Upper lobe of left lung (tissue), 6 donors: Measurements from ENCODE around the gene ZDHHC11B. TPM values are rescaled to one million over a fixed set of nuclear protein-coding genes. Genes with fewer than 3 reads are reported as not detected.
"Not testable (repeated sequence)": the region's sequence is repeated elsewhere in the genome, so short reads cannot be mapped to it uniquely, and the experiment has no call there.

ENCODE experiments used
- ATAC-seq, 2 donors: fragments of 200-7000 bp; cut with Tn5 transposase; one replicate each; pipeline ENCODE4 v1.9.1; 2022; ENCODE audit warnings: mild to moderate bottlenecking in 2 of 2, moderate library complexity in 2 of 2; ENCODE audit not compliant: low FRiP score in 2 of 2
- DNase-seq, 2 donors: peaks; one replicate each; pipeline ENCODE4 v3.0.0-alpha.2; 2019 to 2020
- H3K27ac ChIP-seq, 4 donors: fragments of 200-600 bp; sonication (generic); one replicate each; pipeline ENCODE4 v1.5.1; 2016 to 2019
- H3K27me3 ChIP-seq, 4 donors: fragments of 200-600 bp; sonication (generic); one replicate each; pipeline ENCODE4 v1.5.1; 2017 to 2019
- H3K36me3 ChIP-seq, 4 donors: fragments of 200-600 bp; sonication (generic); one replicate each; pipeline ENCODE4 v1.5.1; 2016 to 2019
- H3K4me1 ChIP-seq, 4 donors: fragments of 200-600 bp; sonication (generic); one replicate each; pipeline ENCODE4 v1.5.1; 2018 to 2019
- H3K4me3 ChIP-seq, 4 donors: fragments of 200-600 bp; sonication (generic); one replicate each; pipeline ENCODE4 v1.5.1; 2017 to 2019; ENCODE audit warnings: mild to moderate bottlenecking in 2 of 4, moderate library complexity in 1 of 4
- H3K9me3 ChIP-seq, 4 donors: fragments of 200-600 bp; sonication (generic); one replicate each; pipeline ENCODE4 v1.5.1; 2018 to 2019
- POLR2A ChIP-seq, 4 donors: fragments of 450-650 bp; IDR thresholded peaks; one replicate each; pipeline ENCODE4 v1.5.1; 2016 to 2017; ENCODE audit warnings: antibody characterized with exemption in 4 of 4, mild to moderate bottlenecking in 2 of 4
- POLR2AphosphoS5 ChIP-seq, 2 donors: sonication (generic); formaldehyde crosslinking; IDR thresholded peaks; one replicate each; pipeline ENCODE4 v1.5.1; 2017; ENCODE audit warnings: antibody characterized with exemption in 2 of 2
- WGBS, 2 donors: methylation state at CpG; one replicate each; pipeline ENCODE4 v1.1.5; 2017 to 2018; 5-methylcytosine and 5-hydroxymethylcytosine counted together
- total RNA-seq, 6 donors: library from RNA; depleted of rRNA in 4 of 6; stranded (reverse); fragments of >200 nt in 4 of 6; gene quantifications; one replicate each; pipeline versions ENCODE4 v1.1.0 to v1.2.1, GENCODE V29; 2016 to 2021
- donor health status: DM: no; HTN: no; CAD: no; lungs with moderate emphysema.
- donor health status: DM: no; HTN: yes; CAD: no; lungs with severe emphysema.

ZDHHC11B gene
- total RNA-seq, 6 donors from 2014 or later = 7.4 to 40.8 (median 13.1) TPM

DNA sequence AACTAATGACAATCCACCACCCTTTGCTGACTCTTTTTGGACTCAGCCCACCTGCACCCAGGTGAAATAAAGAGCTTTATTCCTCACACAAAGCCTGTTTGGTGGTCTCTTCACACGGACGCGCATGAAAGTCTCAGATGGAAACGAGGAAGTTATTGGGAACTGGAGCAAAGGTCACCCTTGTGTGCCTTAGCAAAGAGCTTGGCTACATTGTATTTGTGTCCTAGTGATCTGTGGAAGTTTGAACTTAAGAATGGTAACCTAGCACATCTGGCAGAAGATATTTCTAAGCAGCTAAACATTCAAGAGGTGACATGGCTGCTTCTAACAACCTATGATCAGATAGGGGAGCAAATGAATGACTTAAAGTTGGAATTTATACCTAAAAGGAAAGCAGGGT is 76.2 kb downstream of the ZDHHC11B start:
- not testable (repeated sequence) for ATAC-seq, H3K27ac ChIP-seq, H3K36me3 ChIP-seq, DNase-seq, H3K4me3 ChIP-seq, H3K4me1 ChIP-seq, H3K9me3 ChIP-seq, H3K27me3 ChIP-seq
- WGBS, 2 donors = 83 to 97% methylated on average over 4 of the region's 4 CpGs

DNA sequence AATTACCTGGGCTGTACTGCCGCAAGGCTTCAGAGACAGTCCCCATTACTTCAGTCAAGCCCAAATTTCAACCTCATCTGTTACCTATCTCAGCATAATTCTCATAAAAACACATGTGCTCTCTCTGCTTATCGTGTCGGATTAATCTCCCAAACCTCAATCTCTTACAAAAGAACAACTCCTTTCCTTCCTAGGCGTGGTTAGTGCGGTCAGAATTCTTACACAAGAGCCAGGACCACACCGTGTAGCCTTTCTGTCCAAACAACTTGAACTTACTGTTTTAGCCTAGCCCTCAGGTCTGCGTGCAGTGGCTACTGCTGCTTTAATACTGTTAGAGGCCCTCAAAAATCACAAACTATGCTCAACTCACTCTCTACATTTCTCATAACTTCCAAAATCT is 78.4 kb downstream of the ZDHHC11B start:
- H3K27ac ChIP-seq, H3K9me3 ChIP-seq, H3K36me3 ChIP-seq, H3K4me1 ChIP-seq, ATAC-seq, H3K4me3 ChIP-seq, H3K27me3 ChIP-seq: not testable (repeated sequence)
- WGBS, 2 donors = 44 to 47% methylated on average over 7 of the region's 7 CpGs
- peak in 1 of 2 donors; percentile 60 for DNase-seq

DNA sequence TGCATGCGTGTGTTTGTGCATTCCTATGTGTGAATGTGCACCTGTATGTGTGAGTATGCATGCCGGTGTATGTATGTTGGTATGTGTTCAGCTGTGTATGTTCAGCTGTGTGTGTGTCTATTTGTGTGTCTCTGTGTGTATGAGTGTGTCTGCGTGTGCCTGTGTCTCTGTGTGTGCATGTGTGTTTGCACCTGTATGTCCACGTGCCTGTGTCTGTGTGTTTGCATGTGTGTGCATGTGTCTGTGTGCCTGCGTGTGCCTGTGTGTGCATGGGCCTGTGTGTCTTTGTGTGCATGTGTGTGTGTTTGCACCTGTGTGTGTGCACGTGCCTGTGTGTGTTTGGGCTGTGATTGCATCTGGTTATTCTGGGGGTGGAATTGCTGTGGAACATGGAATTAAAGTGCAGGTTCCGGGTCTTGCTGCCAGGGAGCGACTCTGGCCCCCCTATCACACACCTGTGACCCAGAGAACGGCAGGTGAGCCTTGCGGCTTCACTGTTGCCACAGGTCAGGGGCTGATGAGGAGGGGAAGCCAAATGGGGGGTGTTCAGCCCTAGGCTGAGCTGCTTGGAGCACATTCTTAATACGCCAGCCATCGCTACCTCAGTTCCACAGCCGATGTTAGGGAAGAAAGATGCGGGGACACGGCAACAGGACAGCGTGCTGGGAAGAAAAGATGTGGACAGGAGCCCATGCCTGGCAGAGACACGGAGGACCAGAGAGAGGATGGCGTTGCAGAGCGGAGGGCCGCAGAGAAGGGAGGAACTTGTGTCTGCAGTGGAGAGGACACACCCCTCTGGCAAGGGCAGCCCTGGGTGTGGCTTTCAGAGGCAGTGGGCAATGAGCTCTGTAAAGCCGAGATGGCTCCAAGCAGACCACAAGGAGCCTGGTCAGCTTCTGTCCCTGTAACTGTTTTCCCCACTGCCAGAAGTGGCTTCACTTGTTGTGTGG is 87.5 kb downstream of the ZDHHC11B start:
- not testable (repeated sequence) for H3K4me3 ChIP-seq, H3K36me3 ChIP-seq, H3K9me3 ChIP-seq, H3K27ac ChIP-seq, DNase-seq, H3K27me3 ChIP-seq, ATAC-seq
- WGBS, 2 donors = 78 to 91% methylated on average over 12 to 20 of the region's 21 CpGs
- peaks cover 0 to 17% (median 4%) of the 10 kb centered on the region in 4 donors for H3K4me1 ChIP-seq

DNA sequence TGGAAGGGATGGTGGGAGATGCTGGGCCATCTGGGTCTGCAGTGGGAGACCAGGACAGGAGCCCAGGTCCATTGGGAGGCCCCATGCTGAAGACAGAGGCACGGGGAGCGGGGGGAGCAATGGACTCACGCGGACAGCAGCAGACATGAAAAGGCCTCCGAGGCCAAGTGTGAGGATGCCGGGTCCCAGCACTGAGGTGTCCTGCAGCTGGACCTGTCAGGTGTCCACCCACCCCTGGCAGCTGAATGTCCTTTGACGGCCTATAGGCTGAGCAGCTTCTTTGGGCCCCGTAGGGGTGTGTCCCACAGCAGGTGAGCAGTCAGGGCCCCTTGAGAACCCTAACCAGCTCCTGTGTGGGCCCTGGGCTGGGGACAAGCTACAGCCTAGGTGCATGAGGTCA is 88.3 kb downstream of the ZDHHC11B start:
- not testable (repeated sequence) for H3K4me3 ChIP-seq, H3K27me3 ChIP-seq, H3K27ac ChIP-seq, H3K36me3 ChIP-seq, H3K9me3 ChIP-seq
- peaks cover 0 to 17% (median 4%) of the 10 kb centered on the region in 4 donors for H3K4me1 ChIP-seq
- ATAC-seq = peak in 1 of 2 donors; percentile 28
- WGBS, 2 donors = 95 to 100% methylated on average over 4 of the region's 8 CpGs
- peak in 1 of 2 donors; percentile 24 for DNase-seq

DNA sequence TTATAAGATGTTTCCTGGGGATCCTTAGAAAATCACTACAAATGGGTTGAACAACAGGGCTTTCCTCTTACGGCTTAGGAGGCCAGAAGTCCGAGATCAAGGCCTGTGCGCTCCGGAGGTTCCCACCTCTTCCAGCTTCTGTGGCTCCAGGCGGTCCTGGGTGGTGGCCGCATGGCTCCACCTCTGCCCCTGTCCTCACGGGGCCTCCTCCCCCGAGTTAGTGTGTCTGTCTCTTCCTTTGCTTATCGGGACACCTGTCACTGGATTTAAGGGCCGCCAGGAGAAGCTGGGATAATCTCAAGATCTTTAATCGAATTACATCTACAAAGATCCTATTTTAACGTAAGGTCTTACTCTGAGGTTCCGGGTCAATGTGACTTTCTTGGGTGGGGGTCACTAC is 89.1 kb downstream of the ZDHHC11B start:
- not testable (repeated sequence) for H3K9me3 ChIP-seq, H3K27ac ChIP-seq, DNase-seq, H3K4me3 ChIP-seq, ATAC-seq, H3K36me3 ChIP-seq, H3K27me3 ChIP-seq
- H3K4me1 ChIP-seq = peaks cover 0 to 17% (median 4%) of the 10 kb centered on the region in 4 donors
- WGBS, 2 donors = 64% methylated on average over 5 of the region's 13 CpGs; no CpG with 5 or more reads in 1 of the 2 donors

DNA sequence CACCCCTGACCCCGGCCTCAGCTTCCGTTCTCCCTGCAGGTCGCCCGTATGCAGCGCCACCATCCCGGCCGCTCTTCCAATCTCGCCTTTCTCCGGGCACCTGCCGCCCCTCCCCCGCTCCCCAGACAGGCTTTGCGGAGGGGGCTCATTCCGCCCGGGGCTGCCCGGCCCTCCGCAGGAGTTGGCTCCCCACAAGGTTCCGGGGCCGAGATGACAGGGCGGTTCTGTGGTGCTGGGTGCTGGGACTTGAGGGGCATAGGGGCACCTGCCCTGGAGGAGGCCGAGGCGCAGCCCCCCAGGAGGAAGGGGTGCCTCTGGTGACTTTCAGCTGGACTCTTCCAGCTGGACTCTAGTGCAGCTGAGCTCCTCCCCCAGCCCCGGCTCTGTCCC is 90.5 kb downstream of the ZDHHC11B start:
- peak in 1 of 2 donors; percentile 67 for DNase-seq
- Histone ChIP-seq H3K4me3 (peak overlapping the region; percentile 53 to 68 (median 54)), H3K27ac (peak overlapping the region in 1 of 4 donors; percentile 64), H3K4me1 (peaks cover 0 to 17% (median 4%) of the 10 kb centered on the region in 4 donors)
- H3K36me3 ChIP-seq, H3K27me3 ChIP-seq, H3K9me3 ChIP-seq: not testable (repeated sequence)
- WGBS, 2 donors = no CpG with 5 or more reads among the region's 22 CpGs
- ATAC-seq = peak; percentile 1 to 21

DNA sequence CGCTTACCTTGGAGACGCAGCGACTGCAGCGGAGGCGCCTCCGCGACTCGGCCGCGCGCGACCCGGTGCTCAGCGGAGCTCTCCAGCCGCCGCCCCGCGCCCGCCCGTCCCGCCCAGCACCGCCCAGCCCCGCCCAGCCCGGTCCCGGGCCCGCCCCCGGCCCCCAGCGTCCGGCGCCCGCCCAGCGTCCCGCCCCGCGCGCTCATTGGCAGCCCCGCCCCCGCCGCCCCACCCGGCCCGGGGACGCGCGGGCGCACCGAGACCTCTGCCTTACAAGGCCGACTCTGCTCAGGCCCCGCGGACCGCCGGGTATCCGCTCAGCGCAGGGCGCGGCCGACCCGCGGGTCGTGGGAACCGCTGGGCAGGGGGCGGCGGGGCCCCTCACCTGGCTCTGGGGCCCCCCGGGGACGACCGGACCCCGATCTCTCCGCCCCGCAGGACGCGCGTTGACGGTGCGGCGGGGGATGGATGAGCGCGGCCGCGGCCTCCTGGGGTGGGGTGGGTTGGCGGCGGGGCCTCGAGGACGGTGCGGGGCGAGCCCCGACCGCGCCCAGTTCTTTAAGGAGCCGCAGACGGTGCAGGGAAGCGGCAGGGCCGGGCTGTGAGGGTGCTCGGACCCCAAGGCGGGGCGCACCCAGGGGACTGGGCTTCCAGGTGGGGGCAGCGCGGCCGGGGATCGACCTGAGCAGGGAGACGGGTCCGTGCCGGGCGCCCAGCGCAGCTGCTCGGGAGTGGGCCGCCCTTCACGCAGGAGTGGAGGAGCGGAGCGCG is 91.1 kb downstream of the ZDHHC11B start, which contains the start of gene TPPP:
TSS of gene TPPP (minus strand) at position 82 of the 771 bp plus-strand sequence. CDS start 15,292 bp downstream, outside the sequence.
- not testable (repeated sequence) for H3K36me3 ChIP-seq, H3K27me3 ChIP-seq, H3K9me3 ChIP-seq
- 0% methylated on average over 3 of the region's 109 CpGs; no CpG with 5 or more reads in 1 of the 2 donors for WGBS, 2 donors
- H3K4me3 ChIP-seq = peak within 1 kb of the TSS; percentile 54 to 68 (median 55)
- DNase-seq = peak; percentile 93 to 97
- H3K4me1 ChIP-seq = peaks cover 0 to 17% (median 4%) of the 10 kb centered on the region in 4 donors
- ATAC-seq = peak; percentile 85 to 94
- peak within 1 kb of the TSS; percentile 30 to 78 (median 65) for H3K27ac ChIP-seq
- TF ChIP-seq POLR2A (IDR thresholded peaks at IDR 0.05) = peak in 2 of 4 donors; percentile 58 to 71
- peak; percentile 56 to 83 for TF ChIP-seq POLR2AphosphoS5 (IDR thresholded peaks at IDR 0.05)

DNA sequence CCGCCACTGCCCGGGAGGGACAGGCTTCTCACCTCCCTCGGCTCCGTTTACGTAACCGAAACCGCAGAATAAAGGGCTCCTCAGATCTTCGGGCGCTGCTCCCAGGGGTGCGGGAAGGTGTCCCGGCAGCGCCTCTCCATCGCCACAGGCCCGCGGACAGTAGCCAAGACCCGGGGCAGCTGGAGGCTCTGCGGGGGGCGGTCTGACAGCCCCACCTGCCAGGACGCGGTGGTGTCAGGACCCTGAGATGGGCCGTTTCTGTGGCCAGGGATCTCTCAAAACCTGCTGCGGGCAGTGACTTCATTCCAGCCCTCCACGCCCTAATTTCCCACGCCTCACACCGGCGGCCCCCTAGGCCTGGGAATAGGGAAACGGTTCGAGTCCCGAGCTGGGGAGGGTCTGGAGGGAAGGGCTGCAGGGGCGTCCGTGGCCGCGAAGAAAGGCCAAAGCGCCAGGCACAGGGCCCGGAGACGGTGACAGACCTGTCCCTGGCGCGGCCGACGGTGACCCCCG is 91.9 kb downstream of the ZDHHC11B start:
- Histone ChIP-seq H3K27ac (peak overlapping the region; percentile 30 to 78 (median 62)), H3K4me1 (peaks cover 0 to 17% (median 4%) of the 10 kb centered on the region in 4 donors), H3K4me3 (peak overlapping the region; percentile 54 to 68 (median 55))
- not testable (repeated sequence) for ATAC-seq, H3K9me3 ChIP-seq, H3K27me3 ChIP-seq, DNase-seq, H3K36me3 ChIP-seq
- WGBS, 2 donors = 0 to 1% methylated on average over 5 to 31 of the region's 41 CpGs
